Measurements from ENCODE around the gene UNC13A. TPM values are rescaled to one million over a fixed set of nuclear protein-coding genes. Genes with fewer than 3 reads are reported as not detected.

UNC13A gene
- total RNA-seq (2014; rRNA removed; shearing (Covaris generic); ENCODE audit: low replicate concordance) = under 0.01 TPM in 1 of 2 replicates, not detected in the other

DNA sequence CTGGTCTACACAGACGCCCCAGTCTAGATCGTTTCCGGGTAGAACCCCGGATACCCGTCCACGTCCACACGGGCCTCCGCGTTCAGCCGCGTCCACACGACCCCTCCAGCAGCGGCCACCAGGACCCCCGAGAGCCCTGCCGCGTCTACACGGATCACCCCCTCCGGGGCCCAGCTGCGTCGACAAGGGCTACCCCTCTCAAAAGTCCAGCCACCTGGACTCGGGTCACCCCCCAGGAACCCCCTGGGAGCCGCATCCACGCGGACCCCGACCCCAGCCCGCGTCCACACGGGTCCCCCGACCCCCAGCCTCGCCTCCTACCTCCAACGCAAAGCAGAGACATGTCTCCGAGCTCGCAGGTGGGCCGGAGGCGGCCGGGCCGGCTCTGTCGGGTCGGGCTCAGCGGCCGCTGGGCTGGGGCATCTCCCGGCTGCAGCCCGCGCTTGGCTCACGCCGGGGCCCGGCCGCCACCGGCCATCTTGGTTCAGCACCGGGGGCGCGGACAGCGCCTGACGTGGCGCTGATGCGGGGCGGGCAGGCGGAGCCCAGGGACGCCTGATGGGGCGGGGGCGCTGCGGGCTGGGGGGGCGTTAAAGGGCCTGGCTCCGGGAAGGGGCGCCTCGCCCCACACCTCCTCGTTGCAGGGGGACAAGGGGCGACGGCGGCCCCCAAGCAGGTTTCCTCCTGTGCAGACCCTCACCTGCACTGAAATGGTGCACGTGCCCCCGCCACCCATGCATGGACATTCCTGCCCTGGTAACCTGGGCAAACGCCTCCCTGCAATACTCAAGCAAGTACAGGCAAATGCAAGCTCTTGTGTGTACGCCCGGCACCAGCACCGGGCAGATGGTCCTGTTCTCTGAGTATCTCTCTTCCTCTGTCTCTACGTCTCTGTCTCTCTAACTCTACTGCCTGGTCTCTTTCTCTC lies at the start of gene UNC13A:
Gene UNC13A, minus strand, starts transcription at position 498 of the 928 bp plus-strand sequence. Its CDS starts 155 bp downstream, at position 343.
- H2AFZ ChIP-seq (ENCODE audit: low read length) = no peak within 1 kb of the TSS
- H3K9me2 ChIP-seq (replicated peaks; ENCODE audit: insufficient read depth, low read length) = no peaks in the 10 kb centered on the region
- H4K20me1 ChIP-seq (ENCODE audit: insufficient read depth, low read depth, low read length) = no peaks in the 10 kb centered on the region
- no peaks in the 10 kb centered on the region for H3K9me3 ChIP-seq (ENCODE audit: low read length)
- no peaks in the 10 kb centered on the region for H3K27me3 ChIP-seq (ENCODE audit: low read length)
- DNase-seq = no peak
- no peak within 1 kb of the TSS for H3K4me3 ChIP-seq (ENCODE audit: low read length)
- H3K36me3 ChIP-seq (ENCODE audit: insufficient read depth, low read length) = no peaks in the 10 kb centered on the region
- no peak within 1 kb of the TSS for H3K27ac ChIP-seq (ENCODE audit: low read length)
- no peaks in the 10 kb centered on the region for H3K4me1 ChIP-seq (ENCODE audit: low read length)
- no peaks in the 10 kb centered on the region for H3K79me2 ChIP-seq (ENCODE audit: low read length)
- H3K4me2 ChIP-seq (ENCODE audit: low read depth, low read length, poor library complexity, severe bottlenecking) = no peak within 1 kb of the TSS
- H3K9ac ChIP-seq (ENCODE audit: low read length) = no peak within 1 kb of the TSS

DNA sequence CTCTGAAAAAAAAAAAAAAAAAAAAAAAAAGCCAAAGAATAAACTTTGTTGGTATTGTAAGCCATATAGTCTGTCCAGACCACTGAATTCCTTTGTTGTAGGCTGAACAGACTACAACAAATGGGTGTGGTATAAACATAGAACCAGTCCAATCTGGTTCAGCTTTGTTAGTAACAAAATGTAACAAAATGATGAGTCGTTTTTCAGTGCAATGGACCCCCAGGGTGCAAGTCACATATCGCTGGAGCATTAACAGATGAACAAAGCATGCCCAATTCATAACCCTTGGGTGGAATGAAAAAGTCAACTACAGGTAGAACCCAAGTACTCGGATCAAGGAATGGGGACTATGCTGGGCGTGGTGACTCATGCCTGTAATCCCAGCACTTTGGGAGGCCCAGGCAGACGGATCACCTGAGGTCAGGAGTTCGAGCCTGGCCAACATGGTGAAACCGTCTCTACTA lies 49.6 kb upstream of the UNC13A start:
- Histone ChIP-seq H3K27ac (ENCODE audit: low read length) (no peak overlapping the region), H3K79me2 (ENCODE audit: low read length) (peaks cover under 1% of the 10 kb centered on the region; the same call in 1 of the 2 replicates), H3K4me3 (ENCODE audit: low read length) (no peak overlapping the region), H2AFZ (ENCODE audit: low read length) (no peak overlapping the region), H3K9ac (ENCODE audit: low read length) (no peak overlapping the region), H3K27me3 (ENCODE audit: low read length) (no peaks in the 10 kb centered on the region), H3K36me3 (ENCODE audit: insufficient read depth, low read length) (peaks cover 9% of the 10 kb centered on the region), H4K20me1 (ENCODE audit: insufficient read depth, low read depth, low read length) (peaks cover 5% of the 10 kb centered on the region; the same call in 1 of the 2 replicates), H3K9me3 (ENCODE audit: low read length) (no peaks in the 10 kb centered on the region), H3K4me1 (ENCODE audit: low read length) (peaks cover 12% of the 10 kb centered on the region), H3K4me2 (ENCODE audit: low read depth, low read length, poor library complexity, severe bottlenecking) (no peak overlapping the region), H3K9me2 (replicated peaks; ENCODE audit: insufficient read depth, low read length) (no peaks in the 10 kb centered on the region)
- no peak for DNase-seq

DNA sequence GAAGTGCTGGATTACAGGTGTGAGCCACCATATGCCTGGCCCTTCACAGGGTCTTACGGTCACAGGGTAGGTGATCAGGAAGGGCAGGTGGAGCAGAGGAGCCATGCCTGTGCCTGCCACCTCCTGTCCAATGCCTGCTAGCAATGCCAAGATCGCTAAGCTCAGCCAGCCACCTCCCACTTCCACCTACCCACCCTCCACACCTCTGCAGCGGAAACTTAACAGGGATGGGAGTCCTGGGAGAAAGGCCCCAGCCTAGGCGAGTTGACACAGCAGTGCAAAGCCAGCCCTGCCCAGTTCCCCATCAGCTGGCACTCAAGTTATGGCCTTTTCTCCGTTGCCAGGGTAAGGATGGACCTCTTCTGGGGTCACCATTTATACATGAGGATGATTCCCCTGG lies 47.3 kb upstream of the UNC13A start:
- Histone ChIP-seq H3K4me2 (ENCODE audit: low read depth, low read length, poor library complexity, severe bottlenecking) (no peak overlapping the region), H2AFZ (ENCODE audit: low read length) (no peak overlapping the region), H3K9me2 (replicated peaks; ENCODE audit: insufficient read depth, low read length) (no peaks in the 10 kb centered on the region), H3K4me1 (ENCODE audit: low read length) (peaks cover 12% of the 10 kb centered on the region), H3K27ac (ENCODE audit: low read length) (no peak overlapping the region), H3K9ac (ENCODE audit: low read length) (no peak overlapping the region), H3K4me3 (ENCODE audit: low read length) (no peak overlapping the region), H3K27me3 (ENCODE audit: low read length) (no peaks in the 10 kb centered on the region), H3K9me3 (ENCODE audit: low read length) (no peaks in the 10 kb centered on the region), H4K20me1 (ENCODE audit: insufficient read depth, low read depth, low read length) (peaks cover 13% of the 10 kb centered on the region; the same call in 1 of the 2 replicates), H3K36me3 (ENCODE audit: insufficient read depth, low read length) (peaks cover 12% of the 10 kb centered on the region), H3K79me2 (ENCODE audit: low read length) (peaks cover 19% of the 10 kb centered on the region)
- no peak for DNase-seq

DNA sequence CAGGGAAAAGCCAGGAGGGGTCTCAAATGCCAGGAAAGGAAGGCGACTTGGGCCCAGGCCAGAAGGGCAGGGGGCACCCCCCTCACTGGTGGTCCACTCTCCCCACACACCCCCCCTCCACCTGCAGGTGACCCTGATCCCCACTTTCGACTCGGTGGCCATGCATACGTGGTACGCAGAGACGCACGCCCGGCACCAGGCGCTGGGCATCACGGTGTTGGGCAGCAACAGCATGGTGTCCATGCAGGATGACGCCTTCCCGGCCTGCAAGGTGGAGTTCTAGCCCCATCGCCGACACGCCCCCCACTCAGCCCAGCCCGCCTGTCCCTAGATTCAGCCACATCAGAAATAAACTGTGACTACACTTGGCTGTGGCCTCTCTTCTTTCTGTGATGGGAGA lies 46.0 kb upstream of the UNC13A start:
- Histone ChIP-seq H4K20me1 (ENCODE audit: insufficient read depth, low read depth, low read length) (peaks cover 13% of the 10 kb centered on the region; the same call in 1 of the 2 replicates), H3K27ac (ENCODE audit: low read length) (no peak overlapping the region)

DNA sequence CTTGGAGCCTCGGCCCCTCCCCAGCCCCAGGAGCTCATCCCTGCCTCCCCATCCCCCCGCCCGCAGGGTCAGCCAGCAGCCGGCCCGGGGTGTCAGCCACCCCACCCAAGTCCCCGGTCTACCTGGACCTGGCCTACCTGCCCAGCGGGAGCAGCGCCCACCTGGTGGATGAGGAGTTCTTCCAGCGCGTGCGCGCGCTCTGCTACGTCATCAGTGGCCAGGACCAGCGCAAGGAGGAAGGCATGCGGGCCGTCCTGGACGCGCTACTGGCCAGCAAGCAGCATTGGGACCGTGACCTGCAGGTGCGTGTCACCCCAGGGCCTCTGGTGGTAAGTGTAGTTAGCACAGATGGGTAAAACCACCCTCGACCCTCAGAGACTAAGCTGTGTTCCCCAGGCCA lies 45.0 kb upstream of the UNC13A start:
- Histone ChIP-seq H3K9me3 (ENCODE audit: low read length) (no peaks in the 10 kb centered on the region), H3K79me2 (ENCODE audit: low read length) (peaks cover 33% of the 10 kb centered on the region), H3K27me3 (ENCODE audit: low read length) (no peaks in the 10 kb centered on the region), H3K9me2 (replicated peaks; ENCODE audit: insufficient read depth, low read length) (no peaks in the 10 kb centered on the region), H3K36me3 (ENCODE audit: insufficient read depth, low read length) (peaks cover 12% of the 10 kb centered on the region), H3K27ac (ENCODE audit: low read length) (no peak overlapping the region), H2AFZ (ENCODE audit: low read length) (no peak overlapping the region), H3K4me2 (ENCODE audit: low read depth, low read length, poor library complexity, severe bottlenecking) (no peak overlapping the region), H3K4me1 (ENCODE audit: low read length) (no peaks in the 10 kb centered on the region), H4K20me1 (ENCODE audit: insufficient read depth, low read depth, low read length) (peaks cover 13% of the 10 kb centered on the region; the same call in 1 of the 2 replicates), H3K9ac (ENCODE audit: low read length) (no peak overlapping the region), H3K4me3 (ENCODE audit: low read length) (no peak overlapping the region)
- no peak for DNase-seq

More for the DNA sequence above, 46.0 kb upstream of the UNC13A start:
- Histone ChIP-seq H3K79me2 (ENCODE audit: low read length) (peaks cover 28% of the 10 kb centered on the region), H3K4me1 (ENCODE audit: low read length) (peaks cover 6% of the 10 kb centered on the region), H3K27me3 (ENCODE audit: low read length) (no peaks in the 10 kb centered on the region), H3K9me3 (ENCODE audit: low read length) (no peaks in the 10 kb centered on the region), H3K4me2 (ENCODE audit: low read depth, low read length, poor library complexity, severe bottlenecking) (no peak overlapping the region), H2AFZ (ENCODE audit: low read length) (no peak overlapping the region), H3K9ac (ENCODE audit: low read length) (no peak overlapping the region), H3K4me3 (ENCODE audit: low read length) (no peak overlapping the region), H3K9me2 (replicated peaks; ENCODE audit: insufficient read depth, low read length) (no peaks in the 10 kb centered on the region), H3K36me3 (ENCODE audit: insufficient read depth, low read length) (peaks cover 12% of the 10 kb centered on the region)
- no peak for DNase-seq

DNA sequence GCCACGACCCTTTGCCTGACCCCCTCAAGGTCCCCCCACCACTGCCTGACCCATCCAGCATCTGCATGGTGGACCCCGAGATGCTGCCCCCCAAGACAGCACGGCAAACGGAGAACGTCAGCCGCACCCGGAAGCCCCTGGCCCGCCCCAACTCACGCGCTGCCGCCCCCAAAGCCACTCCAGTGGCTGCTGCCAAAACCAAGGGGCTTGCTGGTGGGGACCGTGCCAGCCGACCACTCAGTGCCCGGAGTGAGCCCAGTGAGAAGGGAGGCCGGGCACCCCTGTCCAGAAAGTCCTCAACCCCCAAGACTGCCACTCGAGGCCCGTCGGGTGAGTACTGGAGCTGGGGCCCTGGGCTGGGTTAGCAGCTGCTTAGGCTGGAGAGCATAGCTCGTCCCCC lies 39.7 kb upstream of the UNC13A start:
- no peak for DNase-seq
- no peak overlapping the region for H3K4me3 ChIP-seq (ENCODE audit: low read length)
- no peak overlapping the region for H2AFZ ChIP-seq (ENCODE audit: low read length)
- no peaks in the 10 kb centered on the region for H3K9me3 ChIP-seq (ENCODE audit: low read length)
- no peak overlapping the region for H3K27ac ChIP-seq (ENCODE audit: low read length)
- H4K20me1 ChIP-seq (ENCODE audit: insufficient read depth, low read depth, low read length) = peaks cover 14% of the 10 kb centered on the region; the same call in 1 of the 2 replicates
- H3K36me3 ChIP-seq (ENCODE audit: insufficient read depth, low read length) = peaks cover 12% of the 10 kb centered on the region; the same call in 1 of the 2 replicates
- no peaks in the 10 kb centered on the region for H3K9me2 ChIP-seq (replicated peaks; ENCODE audit: insufficient read depth, low read length)
- H3K4me1 ChIP-seq (ENCODE audit: low read length) = no peaks in the 10 kb centered on the region
- no peak overlapping the region for H3K9ac ChIP-seq (ENCODE audit: low read length)
- H3K4me2 ChIP-seq (ENCODE audit: low read depth, low read length, poor library complexity, severe bottlenecking) = no peak overlapping the region
- H3K79me2 ChIP-seq (ENCODE audit: low read length) = peaks cover 33% of the 10 kb centered on the region
- no peaks in the 10 kb centered on the region for H3K27me3 ChIP-seq (ENCODE audit: low read length)

DNA sequence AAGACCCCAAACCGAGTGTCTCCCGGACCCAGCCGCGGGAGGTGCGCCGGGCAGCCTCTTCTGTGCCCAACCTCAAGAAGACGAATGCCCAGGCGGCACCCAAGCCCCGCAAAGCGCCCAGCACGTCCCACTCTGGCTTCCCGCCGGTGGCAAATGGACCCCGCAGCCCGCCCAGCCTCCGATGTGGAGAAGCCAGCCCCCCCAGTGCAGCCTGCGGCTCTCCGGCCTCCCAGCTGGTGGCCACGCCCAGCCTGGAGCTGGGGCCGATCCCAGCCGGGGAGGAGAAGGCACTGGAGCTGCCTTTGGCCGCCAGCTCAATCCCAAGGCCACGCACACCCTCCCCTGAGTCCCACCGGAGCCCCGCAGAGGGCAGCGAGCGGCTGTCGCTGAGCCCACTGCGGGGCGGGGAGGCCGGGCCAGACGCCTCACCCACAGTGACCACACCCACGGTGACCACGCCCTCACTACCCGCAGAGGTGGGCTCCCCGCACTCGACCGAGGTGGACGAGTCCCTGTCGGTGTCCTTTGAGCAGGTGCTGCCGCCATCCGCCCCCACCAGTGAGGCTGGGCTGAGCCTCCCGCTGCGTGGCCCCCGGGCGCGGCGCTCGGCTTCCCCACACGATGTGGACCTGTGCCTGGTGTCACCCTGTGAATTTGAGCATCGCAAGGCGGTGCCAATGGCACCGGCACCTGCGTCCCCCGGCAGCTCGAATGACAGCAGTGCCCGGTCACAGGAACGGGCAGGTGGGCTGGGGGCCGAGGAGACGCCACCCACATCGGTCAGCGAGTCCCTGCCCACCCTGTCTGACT lies 39.0 kb upstream of the UNC13A start:
- peaks cover 12% of the 10 kb centered on the region; the same call in 1 of the 2 replicates for H4K20me1 ChIP-seq (ENCODE audit: insufficient read depth, low read depth, low read length)
- DNase-seq = no peak
- peaks cover 12% of the 10 kb centered on the region; the same call in 1 of the 2 replicates for H3K36me3 ChIP-seq (ENCODE audit: insufficient read depth, low read length)
- no peaks in the 10 kb centered on the region for H3K27me3 ChIP-seq (ENCODE audit: low read length)
- H3K4me2 ChIP-seq (ENCODE audit: low read depth, low read length, poor library complexity, severe bottlenecking) = no peak overlapping the region
- no peaks in the 10 kb centered on the region for H3K9me2 ChIP-seq (replicated peaks; ENCODE audit: insufficient read depth, low read length)
- H3K9ac ChIP-seq (ENCODE audit: low read length) = no peak overlapping the region
- no peak overlapping the region for H3K4me3 ChIP-seq (ENCODE audit: low read length)
- H3K27ac ChIP-seq (ENCODE audit: low read length) = no peak overlapping the region
- H3K79me2 ChIP-seq (ENCODE audit: low read length) = peaks cover 29% of the 10 kb centered on the region
- H2AFZ ChIP-seq (ENCODE audit: low read length) = no peak overlapping the region
- H3K9me3 ChIP-seq (ENCODE audit: low read length) = no peaks in the 10 kb centered on the region
- H3K4me1 ChIP-seq (ENCODE audit: low read length) = no peaks in the 10 kb centered on the region; the same call in 1 of the 2 replicates
